ENCODE measurements around the gene HSP90AA1. TPM values are rescaled to one million over a fixed set of nuclear protein-coding genes. Genes with fewer than 3 reads are reported as not detected.

Gene HSP90AA1
- total and polyA plus RNA-seq, 2 donors (not counting 1 experiment from before 2014, with no cell fraction given), result 342 to 493 TPM

- TF ChIP-seq CTCF (conservative IDR thresholded peaks at IDR 0.05 in 1 of 2, IDR thresholded peaks at IDR 0.05 in 1 of 2; ENCODE audit: low read depth in 1 of 2, low read length in 2 of 2), result no peak
- no peak for TF ChIP-seq EZH2 (IDR thresholded peaks at IDR 0.05; ENCODE audit: low read length, missing control alignments)
- H3K4me2 ChIP-seq (ENCODE audit: extremely low read depth, insufficient read depth, low read length), result no peak overlapping the region
- no peak overlapping the region for H3K4me3 ChIP-seq (replicated peaks in 1 of 4; ENCODE audit: control extremely low read depth in 1 of 4, insufficient read depth in 1 of 4, low read depth in 3 of 4, low read length in 4 of 4)
- H3K9me3 ChIP-seq (ENCODE audit: control insufficient read depth, insufficient read depth, low read depth, low read length), result no peaks in the 10 kb centered on the region
- peaks cover 5% of the 10 kb centered on the region for H3K4me1 ChIP-seq (ENCODE audit: control insufficient read depth, extremely low read depth, insufficient read depth, low read length)
- H2AFZ ChIP-seq (ENCODE audit: low read length), result no peak overlapping the region
- H3K9ac ChIP-seq (ENCODE audit: insufficient read depth, low read length), result no peak overlapping the region
- peaks cover 11% of the 10 kb centered on the region for H3K36me3 ChIP-seq (ENCODE audit: control insufficient read depth, insufficient read depth, low read length)
- H3K27me3 ChIP-seq (ENCODE audit: control insufficient read depth, insufficient read depth, low read length), result no peaks in the 10 kb centered on the region
- no peaks in the 10 kb centered on the region for H4K20me1 ChIP-seq (ENCODE audit: control insufficient read depth, extremely low read depth, insufficient read depth, low read length)
- no peak for DNase-seq (ENCODE audit: low read depth in 2 of 2)
- H3K79me2 ChIP-seq (ENCODE audit: control insufficient read depth, insufficient read depth, low read length), result no peaks in the 10 kb centered on the region
- H3K27ac ChIP-seq (ENCODE audit: insufficient read depth, low read length), result no peak overlapping the region
Observed at GRCh38 chr14:102057480-102058114, 29.2 kb downstream of the HSP90AA1 start.

- Histone ChIP-seq H2AFZ (ENCODE audit: low read length) (no peak overlapping the region), H4K20me1 (ENCODE audit: control insufficient read depth, extremely low read depth, insufficient read depth, low read length) (no peaks in the 10 kb centered on the region), H3K9ac (ENCODE audit: insufficient read depth, low read length) (no peak overlapping the region), H3K27me3 (ENCODE audit: control insufficient read depth, insufficient read depth, low read length) (no peaks in the 10 kb centered on the region), H3K4me1 (ENCODE audit: control insufficient read depth, extremely low read depth, insufficient read depth, low read length) (peaks cover 5% of the 10 kb centered on the region), H3K79me2 (ENCODE audit: control insufficient read depth, insufficient read depth, low read length) (no peaks in the 10 kb centered on the region), H3K4me2 (ENCODE audit: extremely low read depth, insufficient read depth, low read length) (no peak overlapping the region), H3K9me3 (ENCODE audit: control insufficient read depth, insufficient read depth, low read depth, low read length) (no peaks in the 10 kb centered on the region), H3K4me3 (replicated peaks in 1 of 4; ENCODE audit: control extremely low read depth in 1 of 4, insufficient read depth in 1 of 4, low read depth in 3 of 4, low read length in 4 of 4) (no peak overlapping the region), H3K27ac (ENCODE audit: insufficient read depth, low read length) (no peak overlapping the region), H3K36me3 (ENCODE audit: control insufficient read depth, insufficient read depth, low read length) (peaks cover 14% of the 10 kb centered on the region)
- no peak for DNase-seq (ENCODE audit: low read depth in 2 of 2)
- TF ChIP-seq CTCF (conservative IDR thresholded peaks at IDR 0.05 in 1 of 2, IDR thresholded peaks at IDR 0.05 in 1 of 2; ENCODE audit: low read depth in 1 of 2, low read length in 2 of 2) (no peak), EZH2 (IDR thresholded peaks at IDR 0.05; ENCODE audit: low read length, missing control alignments) (no peak)
Observed at GRCh38 chr14:102056694-102057442, 30.0 kb downstream of the HSP90AA1 start.

GRCh38 chr14:102055181-102055901 is 31.5 kb downstream of the HSP90AA1 start:
- Histone ChIP-seq H2AFZ (ENCODE audit: low read length) (no peak overlapping the region), H3K9ac (ENCODE audit: insufficient read depth, low read length) (no peak overlapping the region), H3K4me3 (replicated peaks in 1 of 4; ENCODE audit: control extremely low read depth in 1 of 4, insufficient read depth in 1 of 4, low read depth in 3 of 4, low read length in 4 of 4) (no peak overlapping the region), H4K20me1 (ENCODE audit: control insufficient read depth, extremely low read depth, insufficient read depth, low read length) (peaks cover 1% of the 10 kb centered on the region), H3K4me2 (ENCODE audit: extremely low read depth, insufficient read depth, low read length) (no peak overlapping the region), H3K27me3 (ENCODE audit: control insufficient read depth, insufficient read depth, low read length) (no peaks in the 10 kb centered on the region), H3K9me3 (ENCODE audit: control insufficient read depth, insufficient read depth, low read depth, low read length) (no peaks in the 10 kb centered on the region), H3K79me2 (ENCODE audit: control insufficient read depth, insufficient read depth, low read length) (no peaks in the 10 kb centered on the region), H3K27ac (ENCODE audit: insufficient read depth, low read length) (no peak overlapping the region), H3K4me1 (ENCODE audit: control insufficient read depth, extremely low read depth, insufficient read depth, low read length) (peaks cover 6% of the 10 kb centered on the region), H3K36me3 (ENCODE audit: control insufficient read depth, insufficient read depth, low read length) (peaks cover 21% of the 10 kb centered on the region)
- peak; percentile 70 to 90 for DNase-seq (ENCODE audit: low read depth in 2 of 2)
- no peak for TF ChIP-seq EZH2 (IDR thresholded peaks at IDR 0.05; ENCODE audit: low read length, missing control alignments)
- TF ChIP-seq CTCF (conservative IDR thresholded peaks at IDR 0.05 in 1 of 2, IDR thresholded peaks at IDR 0.05 in 1 of 2; ENCODE audit: low read depth in 1 of 2, low read length in 2 of 2), result no peak
